HepG2 (cell line): ENCODE results near the gene SEC14L2. TPM values are rescaled to one million over a fixed set of nuclear protein-coding genes. Genes with fewer than 3 reads are reported as not detected.

Experiments
- ATAC-seq: fragments of 200-7000 bp; cut with Tn5 transposase; 3 replicates; pipeline ENCODE4 v1.9.1; 2020; ENCODE audit warnings: mild to moderate bottlenecking, moderate library complexity
- BruUV-seq: library from RNA; stranded (reverse); fragments of 400-500 nt; replicated peaks from 2 replicates; lab custom pipeline; 2021; lab: Mats Ljungman, UMichigan
- CTCF ChIA-PET: fragments of 300-600 bp; formaldehyde crosslinking; extraction: SDS; loops from one replicate; lab custom pipeline; 2021; ENCODE audit warnings: low total read pairs, inconsistent platforms, low intra/inter-chr PET ratio; lab: Yijun Ruan, JAX
- POLR2A ChIA-PET: fragments of 350-600 bp; sonication (Branson Sonifier 250); formaldehyde crosslinking; loops from one replicate; lab custom pipeline; 2020; ENCODE audit warnings: antibody characterized with exemption, inconsistent platforms; lab: Yijun Ruan, JAX
- DNase-seq: peaks from one replicate; pipeline ENCODE4 v3.0.0-alpha.2; 2015; ENCODE audit warnings: low spot score
- FAIRE-seq: peaks from 3 replicates; lab custom pipeline; 2011; peaks lifted over from hg19 to GRCh38; lab: Jason Lieb, UNC
- H2AFZ ChIP-seq: one replicate; pipeline ENCODE4 v1.6.1; 2011; ENCODE audit warnings: low read length, inconsistent platforms
- H3K27ac ChIP-seq: fragments of 300-600 bp; 3 replicates; pipeline ENCODE4 v1.8.0; 2011; ENCODE audit warnings: mixed run types, mild to moderate bottlenecking, mixed read lengths, low read length, inconsistent platforms; ENCODE audit not compliant: insufficient read depth; ENCODE audit errors: extremely low read length
- H3K27me3 ChIP-seq, 2 experiments: fragments of 200-600 bp in 1 of 2; 2 replicates in 1 of 2; 3 replicates in 1 of 2; pipeline versions ENCODE4 v1.6.0 to v1.8.0; 2011; ENCODE audit warnings: low read length in 2 of 2, mild to moderate bottlenecking in 2 of 2, moderate library complexity in 2 of 2, inconsistent platforms in 1 of 2; ENCODE audit not compliant: insufficient read depth in 2 of 2, control insufficient read depth in 1 of 2
- H3K36me3 ChIP-seq, 2 experiments: fragments of 200-600 bp in 1 of 2; replicated peaks in 1 of 2; 2 replicates in 1 of 2; 3 replicates in 1 of 2; pipeline versions ENCODE4 v1.5.1 to v1.8.0; 2011; ENCODE audit warnings: low read length in 2 of 2, inconsistent platforms in 1 of 2; ENCODE audit not compliant: insufficient read depth in 2 of 2, control insufficient read depth in 1 of 2
- H3K4me1 ChIP-seq: 2 replicates; pipeline ENCODE4 v1.5.1; 2012; ENCODE audit warnings: low read length, inconsistent platforms; ENCODE audit not compliant: insufficient read depth
- H3K4me2 ChIP-seq: 2 replicates; pipeline ENCODE4 v1.6.0; 2011; ENCODE audit warnings: low read depth, low read length, inconsistent platforms
- H3K4me3 ChIP-seq, 3 experiments: fragments of 200-600 bp in 1 of 3; sonication (generic), shearing (Covaris generic) in 1 of 3; replicated peaks in 1 of 3; 2 replicates each; pipeline ENCODE4 v1.5.1; 2011 to 2016; ENCODE audit warnings: low read length in 3 of 3, inconsistent platforms in 2 of 3, low read depth in 2 of 3, mild to moderate bottlenecking in 2 of 3, control low read depth in 1 of 3, mixed read lengths in 1 of 3; ENCODE audit not compliant: insufficient read depth in 1 of 3
- H3K79me2 ChIP-seq: one replicate; pipeline ENCODE4 v1.6.1; 2011; ENCODE audit warnings: low read length, inconsistent platforms; ENCODE audit not compliant: insufficient read depth
- H3K9ac ChIP-seq: 2 replicates; pipeline ENCODE4 v1.6.0; 2011; ENCODE audit warnings: mild to moderate bottlenecking, low read depth, low read length, inconsistent platforms; ENCODE audit not compliant: insufficient read depth
- H3K9me3 ChIP-seq: 2 replicates; pipeline ENCODE4 v1.5.1; 2012; ENCODE audit warnings: mild to moderate bottlenecking, low read length
- H4K20me1 ChIP-seq: 2 replicates; pipeline ENCODE4 v1.6.0; 2011; ENCODE audit warnings: inconsistent platforms, mild to moderate bottlenecking, low read length, moderate library complexity; ENCODE audit not compliant: insufficient read depth
- ATF7-NPFF ChIP-seq: sonication (generic); formaldehyde crosslinking; IDR thresholded peaks from 2 replicates; pipeline ENCODE4 v1.8.1; 2023; ENCODE audit warnings: mild to moderate bottlenecking, low read depth, missing genetic modification reagents, moderate library complexity
- CREB3 ChIP-seq: sonication (generic); formaldehyde crosslinking; IDR thresholded peaks from 2 replicates; pipeline ENCODE4 v1.5.0; 2020; ENCODE audit warnings: missing genetic modification reagents
- HOXA9 ChIP-seq: sonication (generic); formaldehyde crosslinking; IDR thresholded peaks from 2 replicates; pipeline ENCODE4 v1.8.1; 2022; ENCODE audit warnings: missing genetic modification reagents, mild to moderate bottlenecking, moderate library complexity, borderline replicate concordance
- RAD21 ChIP-seq: fragments of 450-650 bp; formaldehyde crosslinking; IDR thresholded peaks from 2 replicates; pipeline ENCODE4 v1.5.0; 2020; ENCODE audit warnings: mild to moderate bottlenecking
- RNF219 ChIP-seq: sonication (generic); formaldehyde crosslinking; IDR thresholded peaks from 2 replicates; pipeline ENCODE4 v1.5.0; 2020; ENCODE audit warnings: mild to moderate bottlenecking, missing genetic modification reagents
- YEATS4 ChIP-seq: sonication (generic); formaldehyde crosslinking; IDR thresholded peaks from 2 replicates; pipeline ENCODE4 v1.4.0; 2020; ENCODE audit warnings: missing genetic modification reagents, borderline replicate concordance
- ZBTB42 ChIP-seq: sonication (generic); formaldehyde crosslinking; IDR thresholded peaks from 2 replicates; pipeline ENCODE4 v1.5.0; 2020; ENCODE audit warnings: mild to moderate bottlenecking, missing genetic modification reagents
- ZNF160 ChIP-seq: sonication (generic); formaldehyde crosslinking; IDR thresholded peaks from 2 replicates; pipeline ENCODE4 v1.8.0; 2022; ENCODE audit warnings: mild to moderate bottlenecking, inconsistent platforms, missing genetic modification reagents
- ZNF629 ChIP-seq: sonication (generic); formaldehyde crosslinking; conservative IDR thresholded peaks from 2 replicates; pipeline ENCODE4 v1.5.0; 2020; ENCODE audit warnings: missing genetic modification reagents
- WGBS: methylation state at CpG from one replicate; pipeline ENCODE4 v1.1.6; 2017; ENCODE audit warnings: low lambda C conversion rate; 5-methylcytosine and 5-hydroxymethylcytosine counted together
- in situ Hi-C: cut with HindIII; loops from 2 replicates; pipeline ENCODE4 v1.10.0; 2017; ENCODE audit warnings: low pct_unique_long_range_greater_than_20kb; ENCODE audit not compliant: extremely low pct_ligation_motif_present
- intact Hi-C: fragments of 100-400 bp; cut with micrococcal nuclease; formaldehyde crosslinking; loops from one replicate; pipeline ENCODE4 v1.10.0; 2022; ENCODE audit not compliant: unreplicated experiment
- polyA plus RNA-seq, 8 experiments: library from polyadenylated mRNA; depleted of rRNA in 3 of 8; stranded (reverse) in 7 of 8; unstranded in 1 of 8; fragments of >200 nt; fragmentation: Illumina TruSeq in 4 of 8; extraction: Trizol in 4 of 8; gene quantifications; 2 replicates each; pipeline versions ENCODE4 v1.2.1 to v1.2.3, GENCODE V29; 2011 to 2016; ENCODE audit warnings: low read depth in 4 of 8, missing spikeins in 1 of 8, mixed read lengths in 1 of 8; ENCODE audit not compliant: insufficient read depth in 1 of 8
- total RNA-seq, 5 experiments: library from RNA; depleted of rRNA; stranded (reverse); fragments of >200 nt; fragmentation: Illumina TruSeq; extraction: Trizol; gene quantifications; 2 replicates each; pipeline ENCODE4 v1.2.3, GENCODE V29; 2016; ENCODE audit warnings: low read depth in 1 of 5

The SEC14L2 gene
- total and polyA plus RNA-seq, 2 of the 13 experiments (the other 11 are each of a cell fraction or from before 2014, with no cell fraction given), result 4.1 to 5.1 TPM

- no peaks in the 10 kb centered on the region for H3K79me2 ChIP-seq
- in situ Hi-C loops, result no loop called here
- H2AFZ ChIP-seq, result no peak overlapping the region
- H3K9me3 ChIP-seq, result no peaks in the 10 kb centered on the region
- ChIA-PET POLR2A (interaction anchor here (1.3 to 2.8 kb wide), 2 partner anchors 10 to 14 kb away, joined by 4 to 26 read pairs; no protein-coding TSS in a partner anchor), CTCF (interaction anchor here (1.1 kb wide), 1 partner anchor 42 kb away, joined by 4 read pairs; no protein-coding TSS in a partner anchor)
- no peak for DNase-seq
- 0 out of 5 replicates have a peak, but pooled peaks cover 0 to 4% of the 10 kb centered on the region in 2 experiments for H3K27me3 ChIP-seq
- peak; percentile 87 for TF ChIP-seq ZNF629 (CRISPR knock-in tag)
- TF ChIP-seq HOXA9 (CRISPR knock-in tag), result no peak
- TF ChIP-seq RNF219 (CRISPR knock-in tag), result no peak
- no peak for TF ChIP-seq RAD21
- ATAC-seq, result no peak
- H3K27ac ChIP-seq, result no peak overlapping the region
- no peak overlapping the region for H3K4me3 ChIP-seq
- FAIRE-seq, result no peak
- BruUV-seq, result no TSS peak
- 89% methylated on average over 1 of the region's 3 CpGs for WGBS
- H3K4me2 ChIP-seq, result no peak overlapping the region
- H3K9ac ChIP-seq, result no peak overlapping the region
- no peaks in the 10 kb centered on the region for H4K20me1 ChIP-seq
- intact Hi-C loops, result no loop called here
- peaks cover 42% of the 10 kb centered on the region for H3K4me1 ChIP-seq
- H3K36me3 ChIP-seq, result no peaks in the 10 kb centered on the region; a peak in 1 of 5 replicates
Observed at GRCh38 chr22:30433227-30433626, 36.4 kb downstream of the SEC14L2 start.

GRCh38 chr22:30433773-30434172 lies 37.0 kb downstream of the SEC14L2 start:
- in situ Hi-C loops, result no loop called here
- Histone ChIP-seq H3K9me3 (no peaks in the 10 kb centered on the region), H4K20me1 (no peaks in the 10 kb centered on the region), H3K79me2 (no peaks in the 10 kb centered on the region), H3K27ac (no peak overlapping the region), H3K36me3 (no peaks in the 10 kb centered on the region), H3K4me1 (peaks cover 42% of the 10 kb centered on the region), H2AFZ (no peak overlapping the region), H3K4me3 (no peak overlapping the region), H3K4me2 (no peak overlapping the region), H3K9ac (no peak overlapping the region), H3K27me3 (0 out of 5 replicates have a peak, but pooled peaks cover 0 to 4% of the 10 kb centered on the region in 2 experiments)
- CTCF ChIA-PET, result no interaction called here
- TF ChIP-seq ZBTB42 (no peak), YEATS4 (CRISPR knock-in tag) (no peak), CREB3 (CRISPR knock-in tag) (no peak), ZNF160 (CRISPR knock-in tag) (no peak), ATF7-NPFF (CRISPR knock-in tag) (no peak)
- BruUV-seq, result no TSS peak
- ATAC-seq, result no peak
- POLR2A ChIA-PET, result interaction anchor here (1.3 to 2.8 kb wide), 2 partner anchors 10 to 15 kb away, joined by 4 to 26 read pairs; no protein-coding TSS in a partner anchor
- no peak for FAIRE-seq
- no peak for DNase-seq
- 70% methylated on average over 1 of the region's 1 CpG for WGBS
- intact Hi-C loops, result no loop called here
